ENCODE results near the gene ZBTB44.
"Not testable (repeated sequence)": the region's sequence is repeated elsewhere in the genome, so short reads cannot be mapped to it uniquely, and the experiment has no call there.

The ZBTB44 gene

GRCh38 chr11:130199792-130200191, 114.9 kb downstream of the ZBTB44 start:
- TF ChIP-seq CTCF (IDR thresholded peaks at IDR 0.05; ENCODE audit: insufficient read depth, low read length, missing control alignments): no peak
- H3K4me3 ChIP-seq (ENCODE audit: low read depth, low read length): no peak overlapping the region
- ChIA-PET CTCF (interaction anchor here (1.7 kb wide), 1 partner anchor 13 kb away, joined by 7 read pairs; no protein-coding TSS in a partner anchor), POLR2A (no interaction called here)
- no peak for DNase-seq (ENCODE audit: low read depth, low spot score)

- ChIA-PET CTCF (no interaction called here), POLR2A (no interaction called here)
- no peak overlapping the region for H3K4me3 ChIP-seq (ENCODE audit: low read depth, low read length)
- no peak for TF ChIP-seq CTCF (IDR thresholded peaks at IDR 0.05; ENCODE audit: insufficient read depth, low read length, missing control alignments)
- no peak for DNase-seq (ENCODE audit: low read depth, low spot score)
Measured at GRCh38 chr11:130198964-130199363, 115.8 kb downstream of the ZBTB44 start.

GRCh38 chr11:130198292-130198691, 116.4 kb downstream of the ZBTB44 start:
- CTCF ChIA-PET: no interaction called here
- no peak for TF ChIP-seq CTCF (IDR thresholded peaks at IDR 0.05; ENCODE audit: insufficient read depth, low read length, missing control alignments)
- POLR2A ChIA-PET: no interaction called here
- H3K4me3 ChIP-seq (ENCODE audit: low read depth, low read length): no peak overlapping the region
- no peak for DNase-seq (ENCODE audit: low read depth, low spot score)

- TF ChIP-seq CTCF (IDR thresholded peaks at IDR 0.05; ENCODE audit: insufficient read depth, low read length, missing control alignments): no peak
- POLR2A ChIA-PET: no interaction called here
- DNase-seq (ENCODE audit: low read depth, low spot score): no peak
- CTCF ChIA-PET: interaction anchor here (1.3 kb wide), 1 partner anchor 15 kb away, joined by 5 read pairs; no protein-coding TSS in a partner anchor
- H3K4me3 ChIP-seq (ENCODE audit: low read depth, low read length): no peak overlapping the region
Measured at GRCh38 chr11:130197386-130198035, 117.2 kb downstream of the ZBTB44 start.

GRCh38 chr11:130194241-130195023, 120.3 kb downstream of the ZBTB44 start:
- TF ChIP-seq CTCF (IDR thresholded peaks at IDR 0.05; ENCODE audit: insufficient read depth, low read length, missing control alignments): no peak
- POLR2A ChIA-PET: no interaction called here
- no peak overlapping the region for H3K4me3 ChIP-seq (ENCODE audit: low read depth, low read length)
- DNase-seq (ENCODE audit: low read depth, low spot score): no peak
- CTCF ChIA-PET: no interaction called here

- H3K4me3 ChIP-seq (ENCODE audit: low read depth, low read length); POLR2A ChIA-PET; DNase-seq (ENCODE audit: low read depth, low spot score); CTCF ChIA-PET: not testable (repeated sequence)
Measured at GRCh38 chr11:130193551-130193950, 121.2 kb downstream of the ZBTB44 start.
